Calu3 (cell line): ENCODE measurements around the gene UVRAG. TPM values are rescaled to one million over a fixed set of nuclear protein-coding genes. Genes with fewer than 3 reads are reported as not detected.
"Not testable (repeated sequence)": the region's sequence is repeated elsewhere in the genome, so short reads cannot be mapped to it uniquely, and the experiment has no call there.

ENCODE experiments used
- BruUV-seq: library from RNA; stranded (reverse); fragments of 400-500 nt; replicated peaks from 2 replicates; lab custom pipeline; 2021; lab: Mats Ljungman, UMichigan
- CTCF ChIA-PET: fragments of 300-600 bp; sonication (Branson Sonifier 250); formaldehyde crosslinking; loops from one replicate; lab custom pipeline; 2022; ENCODE audit warnings: antibody characterized with exemption; lab: Charles Lee
- DNase-seq: peaks from one replicate; pipeline ENCODE4 v3.0.0; 2022
- H3K27ac Mint-ChIP-seq: one replicate; pipeline ENCODE4 v1.8.0; 2022; ENCODE audit warnings: mixed read lengths; ENCODE audit not compliant: unreplicated experiment
- H3K27me3 Mint-ChIP-seq: one replicate; pipeline ENCODE4 v1.8.0; 2022; ENCODE audit warnings: mixed read lengths; ENCODE audit not compliant: unreplicated experiment
- H3K36me3 Mint-ChIP-seq: one replicate; pipeline ENCODE4 v1.8.0; 2022; ENCODE audit warnings: mild to moderate bottlenecking, moderate library complexity, mixed read lengths; ENCODE audit not compliant: insufficient read depth, unreplicated experiment
- H3K4me1 Mint-ChIP-seq: one replicate; pipeline ENCODE4 v1.8.0; 2022; ENCODE audit warnings: mild to moderate bottlenecking, low read depth, mixed read lengths; ENCODE audit not compliant: unreplicated experiment
- H3K4me3 Mint-ChIP-seq: one replicate; pipeline ENCODE4 v1.8.0; 2022; ENCODE audit warnings: mild to moderate bottlenecking, low read depth, moderate library complexity, mixed read lengths; ENCODE audit not compliant: unreplicated experiment
- H3K9me3 Mint-ChIP-seq: one replicate; pipeline ENCODE4 v1.8.0; 2022; ENCODE audit warnings: low read depth, mixed read lengths; ENCODE audit not compliant: unreplicated experiment
- CTCF ChIP-seq: fragments of 200-600 bp; IDR thresholded peaks from one replicate; pipeline ENCODE4 v1.8.0; 2022; ENCODE audit warnings: antibody characterized with exemption; ENCODE audit not compliant: unreplicated experiment
- intact Hi-C: fragments of 100-400 bp; cut with micrococcal nuclease; formaldehyde crosslinking; loops from one replicate; pipeline ENCODE4 v1.10.0; 2022; ENCODE audit not compliant: unreplicated experiment
- total RNA-seq: library from RNA; stranded (reverse); gene quantifications from 2 replicates; pipeline ENCODE4 v1.2.3, GENCODE V29; 2022

Gene UVRAG
- total RNA-seq, 1 experiment from 2014 or later = 18.5 TPM

DNA sequence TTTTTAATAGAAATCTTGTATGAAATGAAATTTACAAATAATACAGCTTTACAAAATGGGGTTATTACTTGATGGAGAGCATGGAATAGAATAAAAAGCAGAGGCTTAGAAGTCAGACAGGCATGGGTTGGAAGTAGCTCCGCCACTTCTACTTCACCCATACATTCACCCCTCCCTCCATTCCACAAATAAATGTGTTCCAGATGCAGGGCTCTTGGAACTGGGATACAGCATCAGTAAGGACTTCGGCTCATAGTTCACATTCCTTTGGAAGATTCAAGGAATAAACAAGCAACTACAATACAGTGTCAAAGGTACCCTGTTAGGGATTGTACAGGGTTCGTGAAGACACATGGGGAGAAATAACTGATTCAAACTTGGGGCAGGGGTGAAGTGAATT is 234.5 kb downstream of the UVRAG start:
- no peak for DNase-seq
- Mint-ChIP-seq H3K9me3 (peaks cover 10% of the 10 kb centered on the region), H3K4me1 (peaks cover 28% of the 10 kb centered on the region), H3K36me3 (no peaks in the 10 kb centered on the region), H3K27me3 (no peaks in the 10 kb centered on the region), H3K4me3 (no peak overlapping the region), H3K27ac (no peak overlapping the region)
- TF ChIP-seq CTCF = no peak
- intact Hi-C loops = no loop called here
- no TSS peak for BruUV-seq
- CTCF ChIA-PET = interaction anchor here (0.6 kb wide), 1 partner anchor 225 kb away, joined by 5 read pairs; no protein-coding TSS in a partner anchor

DNA sequence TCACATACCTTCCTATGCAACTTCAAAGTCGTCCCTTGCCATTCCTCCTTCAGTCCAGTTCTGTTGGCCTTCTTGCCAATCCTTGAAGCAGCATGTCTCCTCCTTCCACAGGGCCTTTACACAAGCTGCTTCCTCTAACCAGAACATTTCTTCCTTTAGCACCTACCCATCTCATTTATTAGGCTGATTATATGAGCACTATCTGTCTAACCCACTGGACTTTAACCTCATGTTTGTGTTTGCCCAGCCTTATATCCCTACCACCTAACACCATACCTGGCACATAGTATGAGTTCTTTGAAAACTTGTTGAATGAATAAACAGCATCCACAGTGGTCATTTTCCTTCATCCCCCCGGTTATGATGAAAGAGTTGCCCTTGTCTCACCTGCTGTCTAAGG is 236.9 kb downstream of the UVRAG start:
- BruUV-seq = no TSS peak
- Mint-ChIP-seq H3K27me3 (no peaks in the 10 kb centered on the region), H3K4me1 (peaks cover 16% of the 10 kb centered on the region), H3K36me3 (no peaks in the 10 kb centered on the region), H3K9me3 (peaks cover 11% of the 10 kb centered on the region), H3K4me3 (no peak overlapping the region), H3K27ac (no peak overlapping the region)
- no peak for DNase-seq
- TF ChIP-seq CTCF = no peak
- CTCF ChIA-PET = no interaction called here
- intact Hi-C loops = no loop called here

DNA sequence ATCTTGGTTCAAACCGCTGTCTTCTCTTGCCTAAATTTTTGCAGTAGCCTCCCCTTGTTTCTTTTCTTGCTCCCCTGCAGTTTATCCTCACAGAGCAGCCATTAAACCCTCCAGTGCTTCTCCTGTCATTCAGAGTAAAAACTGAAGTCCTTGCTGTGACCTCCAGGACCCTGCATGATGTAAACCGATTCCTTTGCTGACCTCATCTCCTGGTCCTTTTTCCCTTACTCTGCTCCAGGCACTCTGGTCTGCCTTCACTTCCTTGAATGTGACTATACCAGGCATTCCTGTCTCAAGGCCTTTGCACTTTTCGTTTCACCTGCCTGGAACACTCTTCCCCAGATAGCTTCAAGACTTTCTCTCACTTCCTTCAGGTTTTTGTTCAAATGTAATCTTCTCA is 239.3 kb downstream of the UVRAG start:
- CTCF ChIA-PET = no interaction called here
- no peak overlapping the region for H3K27ac Mint-ChIP-seq
- BruUV-seq = no TSS peak
- no peak overlapping the region for H3K4me3 Mint-ChIP-seq
- no peak for DNase-seq
- TF ChIP-seq CTCF = no peak
- intact Hi-C loops = no loop called here
- peaks cover 11% of the 10 kb centered on the region for H3K9me3 Mint-ChIP-seq
- peaks cover 16% of the 10 kb centered on the region for H3K4me1 Mint-ChIP-seq
- H3K27me3 Mint-ChIP-seq = no peaks in the 10 kb centered on the region
- no peaks in the 10 kb centered on the region for H3K36me3 Mint-ChIP-seq

DNA sequence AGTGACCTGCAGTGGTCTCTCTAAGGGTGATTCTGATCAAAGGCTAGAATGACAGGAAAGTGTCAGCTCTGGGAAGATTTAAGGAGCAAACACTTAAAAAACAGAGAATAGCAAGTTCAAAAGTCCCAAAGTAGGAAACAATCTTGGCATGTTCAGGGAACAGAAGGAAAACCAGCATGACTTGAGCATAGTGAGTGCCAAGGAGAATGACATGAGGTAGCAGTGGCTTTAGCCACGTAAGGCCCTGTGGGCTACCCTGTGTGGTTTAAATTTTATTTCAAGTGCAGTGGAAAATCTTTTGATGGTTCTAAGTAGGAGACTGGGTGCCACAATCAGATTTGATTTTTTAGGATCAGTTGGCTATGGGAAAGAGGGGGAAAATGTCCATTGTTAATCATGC is 241.9 kb downstream of the UVRAG start:
- DNase-seq = no peak
- CTCF ChIA-PET = no interaction called here
- Mint-ChIP-seq H3K27me3 (no peaks in the 10 kb centered on the region), H3K9me3 (peaks cover 11% of the 10 kb centered on the region), H3K36me3 (no peaks in the 10 kb centered on the region), H3K4me1 (peaks cover 15% of the 10 kb centered on the region), H3K4me3 (no peak overlapping the region), H3K27ac (no peak overlapping the region)
- BruUV-seq = no TSS peak
- TF ChIP-seq CTCF = no peak
- intact Hi-C loops = no loop called here

GRCh38 chr11:76060475-76061036 is 245.5 kb downstream of the UVRAG start:
- H3K4me1 Mint-ChIP-seq, H3K36me3 Mint-ChIP-seq, CTCF ChIA-PET, H3K4me3 Mint-ChIP-seq, H3K9me3 Mint-ChIP-seq, H3K27me3 Mint-ChIP-seq, DNase-seq, BruUV-seq, intact Hi-C loops, H3K27ac Mint-ChIP-seq: not testable (repeated sequence)
